ENCODE results near the gene BICDL1.

The BICDL1 gene

DNA sequence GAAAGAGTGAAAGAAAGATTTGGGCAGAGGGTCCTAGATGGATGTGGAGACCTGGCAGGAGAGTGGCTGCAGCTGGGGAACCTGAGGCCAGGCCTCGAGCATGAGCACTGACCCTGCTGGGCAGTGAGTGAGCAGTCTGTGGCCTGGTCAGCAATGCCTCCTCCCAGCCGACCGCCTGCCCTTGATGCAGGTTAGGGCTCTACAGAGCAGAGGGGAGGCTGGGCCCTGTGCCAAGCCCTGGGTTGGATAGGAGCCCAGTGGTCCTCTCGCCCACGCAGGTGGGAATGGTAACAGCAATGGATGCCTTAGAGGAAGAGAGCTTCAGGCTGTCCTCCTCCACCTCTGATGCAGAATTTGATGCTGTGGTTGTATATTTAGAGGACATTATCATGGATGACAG, 67.7 kb downstream of the BICDL1 start:
- TF ChIP-seq GABPA (IDR thresholded peaks at IDR 0.05; ENCODE audit: low read depth) = no peak
- TF ChIP-seq, protein P1, sequence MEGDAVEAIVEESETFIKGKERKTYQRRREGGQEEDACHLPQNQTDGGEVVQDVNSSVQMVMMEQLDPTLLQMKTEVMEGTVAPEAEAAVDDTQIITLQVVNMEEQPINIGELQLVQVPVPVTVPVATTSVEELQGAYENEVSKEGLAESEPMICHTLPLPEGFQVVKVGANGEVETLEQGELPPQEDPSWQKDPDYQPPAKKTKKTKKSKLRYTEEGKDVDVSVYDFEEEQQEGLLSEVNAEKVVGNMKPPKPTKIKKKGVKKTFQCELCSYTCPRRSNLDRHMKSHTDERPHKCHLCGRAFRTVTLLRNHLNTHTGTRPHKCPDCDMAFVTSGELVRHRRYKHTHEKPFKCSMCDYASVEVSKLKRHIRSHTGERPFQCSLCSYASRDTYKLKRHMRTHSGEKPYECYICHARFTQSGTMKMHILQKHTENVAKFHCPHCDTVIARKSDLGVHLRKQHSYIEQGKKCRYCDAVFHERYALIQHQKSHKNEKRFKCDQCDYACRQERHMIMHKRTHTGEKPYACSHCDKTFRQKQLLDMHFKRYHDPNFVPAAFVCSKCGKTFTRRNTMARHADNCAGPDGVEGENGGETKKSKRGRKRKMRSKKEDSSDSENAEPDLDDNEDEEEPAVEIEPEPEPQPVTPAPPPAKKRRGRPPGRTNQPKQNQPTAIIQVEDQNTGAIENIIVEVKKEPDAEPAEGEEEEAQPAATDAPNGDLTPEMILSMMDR (IDR thresholded peaks at IDR 0.05; ENCODE audit: insufficient read depth, low read length) = no peak
- TF ChIP-seq REST (IDR thresholded peaks at IDR 0.05; ENCODE audit: insufficient replicate concordance, low read depth) = no peak
- TF ChIP-seq SPI1 (IDR thresholded peaks at IDR 0.05; ENCODE audit: borderline replicate concordance, low read depth) = no peak
- no peak for TF ChIP-seq POLR2AphosphoS5 (IDR thresholded peaks at IDR 0.05; ENCODE audit: low read depth)
- H3K27ac ChIP-seq (replicated peaks) = no peak overlapping the region
- no peak for DNase-seq (ENCODE audit: low read depth in 1 of 2, low spot score in 1 of 2)
- no peaks in the 10 kb centered on the region for H3K27me3 ChIP-seq (ENCODE audit: insufficient read depth, poor library complexity, severe bottlenecking)
- no peak overlapping the region for H3K4me3 ChIP-seq (replicated peaks; ENCODE audit: insufficient read depth, low read length)

DNA sequence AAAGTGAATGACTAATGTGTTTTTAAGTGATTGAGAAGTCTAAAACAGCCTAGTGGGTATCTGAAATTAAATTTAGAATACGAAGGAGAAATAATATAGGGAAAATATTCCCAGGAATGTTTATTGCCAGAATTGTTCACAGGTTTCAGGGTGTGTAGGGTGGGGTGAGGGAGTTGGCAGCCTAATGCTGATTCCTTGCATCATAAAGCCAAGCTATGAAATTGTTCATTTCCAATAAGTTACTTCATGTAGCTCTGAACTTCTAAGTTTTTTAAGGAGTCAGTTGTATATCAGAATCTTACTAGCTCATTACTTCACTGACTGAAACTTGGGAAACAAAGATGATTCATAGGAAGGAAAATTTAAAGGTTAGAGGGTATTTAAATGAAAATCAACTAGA, 71.2 kb downstream of the BICDL1 start:
- Histone ChIP-seq H3K27me3 (ENCODE audit: insufficient read depth, poor library complexity, severe bottlenecking) (peaks cover 14% of the 10 kb centered on the region), H3K27ac (replicated peaks) (no peak overlapping the region), H3K4me3 (replicated peaks; ENCODE audit: insufficient read depth, low read length) (no peak overlapping the region)
- TF ChIP-seq, protein P1 (IDR thresholded peaks at IDR 0.05; ENCODE audit: insufficient read depth, low read length) = no peak
- no peak for TF ChIP-seq POLR2AphosphoS5 (IDR thresholded peaks at IDR 0.05; ENCODE audit: low read depth)
- no peak for TF ChIP-seq GABPA (IDR thresholded peaks at IDR 0.05; ENCODE audit: low read depth)
- TF ChIP-seq SPI1 (IDR thresholded peaks at IDR 0.05; ENCODE audit: borderline replicate concordance, low read depth) = no peak
- TF ChIP-seq REST (IDR thresholded peaks at IDR 0.05; ENCODE audit: insufficient replicate concordance, low read depth) = no peak
- DNase-seq (ENCODE audit: low read depth in 1 of 2, low spot score in 1 of 2) = no peak

GRCh38 chr12:120060717-120061116, 71.7 kb downstream of the BICDL1 start:
- Histone ChIP-seq H3K27ac (replicated peaks) (no peak overlapping the region), H3K4me3 (replicated peaks; ENCODE audit: insufficient read depth, low read length) (no peak overlapping the region), H3K27me3 (ENCODE audit: insufficient read depth, poor library complexity, severe bottlenecking) (peaks cover 14% of the 10 kb centered on the region)
- DNase-seq (ENCODE audit: low read depth in 1 of 2, low spot score in 1 of 2) = no peak
- TF ChIP-seq, protein P1 (IDR thresholded peaks at IDR 0.05; ENCODE audit: insufficient read depth, low read length) = no peak

GRCh38 chr12:120061575-120062214, 72.7 kb downstream of the BICDL1 start:
- no peak overlapping the region for H3K4me3 ChIP-seq (replicated peaks; ENCODE audit: insufficient read depth, low read length)
- H3K27me3 ChIP-seq (ENCODE audit: insufficient read depth, poor library complexity, severe bottlenecking) = peaks cover 14% of the 10 kb centered on the region
- no peak for TF ChIP-seq SPI1 (IDR thresholded peaks at IDR 0.05; ENCODE audit: borderline replicate concordance, low read depth)
- TF ChIP-seq POLR2AphosphoS5 (IDR thresholded peaks at IDR 0.05; ENCODE audit: low read depth) = no peak
- TF ChIP-seq, protein P1 (IDR thresholded peaks at IDR 0.05; ENCODE audit: insufficient read depth, low read length) = no peak
- TF ChIP-seq REST (IDR thresholded peaks at IDR 0.05; ENCODE audit: insufficient replicate concordance, low read depth) = no peak
- TF ChIP-seq GABPA (IDR thresholded peaks at IDR 0.05; ENCODE audit: low read depth) = no peak
- no peak overlapping the region for H3K27ac ChIP-seq (replicated peaks)
- no peak for DNase-seq (ENCODE audit: low read depth in 1 of 2, low spot score in 1 of 2)
